Measurements from ENCODE around the gene NFILZ. TPM values are rescaled to one million over a fixed set of nuclear protein-coding genes. Genes with fewer than 3 reads are reported as not detected.
"Not testable (repeated sequence)": the region's sequence is repeated elsewhere in the genome, so short reads cannot be mapped to it uniquely, and the experiment has no call there.

NFILZ gene
- total RNA-seq, 1 donor from 2014 or later, result not detected

DNA sequence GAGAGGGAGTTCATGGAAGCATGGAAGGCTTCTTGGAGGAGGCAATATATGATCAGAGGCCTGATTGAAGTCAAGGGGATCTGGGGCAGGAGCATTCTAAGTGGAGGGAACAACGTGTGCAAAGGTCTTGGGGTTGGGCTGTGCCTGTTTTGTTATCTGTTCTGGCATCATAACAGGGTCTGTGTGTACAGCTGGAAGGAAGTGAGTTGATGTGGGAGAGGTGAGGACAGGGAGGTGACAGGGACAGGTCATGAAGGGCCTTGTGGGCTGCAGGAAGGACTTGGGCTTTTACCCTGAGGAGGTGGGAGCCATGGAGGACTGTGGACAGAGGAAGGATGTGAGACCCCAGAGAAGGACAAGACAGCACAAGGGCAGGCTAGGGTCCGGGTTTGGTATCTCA is 1.2 kb upstream of the NFILZ start:
- TF ChIP-seq, protein P1, sequence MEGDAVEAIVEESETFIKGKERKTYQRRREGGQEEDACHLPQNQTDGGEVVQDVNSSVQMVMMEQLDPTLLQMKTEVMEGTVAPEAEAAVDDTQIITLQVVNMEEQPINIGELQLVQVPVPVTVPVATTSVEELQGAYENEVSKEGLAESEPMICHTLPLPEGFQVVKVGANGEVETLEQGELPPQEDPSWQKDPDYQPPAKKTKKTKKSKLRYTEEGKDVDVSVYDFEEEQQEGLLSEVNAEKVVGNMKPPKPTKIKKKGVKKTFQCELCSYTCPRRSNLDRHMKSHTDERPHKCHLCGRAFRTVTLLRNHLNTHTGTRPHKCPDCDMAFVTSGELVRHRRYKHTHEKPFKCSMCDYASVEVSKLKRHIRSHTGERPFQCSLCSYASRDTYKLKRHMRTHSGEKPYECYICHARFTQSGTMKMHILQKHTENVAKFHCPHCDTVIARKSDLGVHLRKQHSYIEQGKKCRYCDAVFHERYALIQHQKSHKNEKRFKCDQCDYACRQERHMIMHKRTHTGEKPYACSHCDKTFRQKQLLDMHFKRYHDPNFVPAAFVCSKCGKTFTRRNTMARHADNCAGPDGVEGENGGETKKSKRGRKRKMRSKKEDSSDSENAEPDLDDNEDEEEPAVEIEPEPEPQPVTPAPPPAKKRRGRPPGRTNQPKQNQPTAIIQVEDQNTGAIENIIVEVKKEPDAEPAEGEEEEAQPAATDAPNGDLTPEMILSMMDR (IDR thresholded peaks at IDR 0.05), result no peak
- no peak for DNase-seq (ENCODE audit: extremely low spot score, unreplicated experiment)
- no peaks in the 10 kb centered on the region for H3K36me3 Mint-ChIP-seq (ENCODE audit: unreplicated experiment)
- H3K4me3 Mint-ChIP-seq (ENCODE audit: unreplicated experiment), result no peak overlapping the region
- no peak overlapping the region for H3K27ac Mint-ChIP-seq (ENCODE audit: unreplicated experiment)
- H3K4me1 Mint-ChIP-seq (ENCODE audit: unreplicated experiment), result peaks cover 25% of the 10 kb centered on the region
- H3K9me3 Mint-ChIP-seq (ENCODE audit: unreplicated experiment), result no peaks in the 10 kb centered on the region
- no peaks in the 10 kb centered on the region for H3K27me3 Mint-ChIP-seq (ENCODE audit: unreplicated experiment)

DNA sequence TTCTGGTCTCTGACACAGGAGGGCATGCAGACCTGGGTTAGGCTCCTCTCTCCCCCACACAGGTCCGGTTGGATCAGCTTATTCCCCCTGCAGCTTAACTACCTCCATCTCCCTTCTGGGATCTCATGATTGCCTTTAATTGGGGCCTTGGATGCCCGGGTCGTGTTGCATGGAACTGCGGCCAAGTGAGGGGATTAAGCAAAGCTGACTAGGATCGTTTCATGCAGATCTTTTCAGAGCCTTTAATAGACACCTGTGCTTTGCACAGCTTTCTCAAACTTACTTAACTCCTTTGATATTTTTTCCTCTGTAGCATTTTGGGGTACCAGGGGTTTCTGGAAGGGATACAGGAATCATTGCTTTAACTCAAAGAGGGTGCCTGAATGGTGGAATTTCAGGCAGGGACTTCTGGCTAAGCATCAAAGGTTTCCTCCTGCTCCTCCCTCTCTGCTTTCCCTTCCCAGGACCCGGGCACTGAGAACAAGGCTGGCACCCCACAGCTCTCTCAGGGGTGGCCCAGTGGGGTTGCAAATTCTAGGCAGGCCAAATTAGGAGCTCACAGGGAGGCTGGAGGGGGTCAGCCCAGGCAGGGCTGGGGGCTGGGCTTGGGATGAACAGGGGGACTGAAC is 477 bp downstream of the NFILZ start:
- peak overlapping the region; percentile 17 for H3K4me3 Mint-ChIP-seq (ENCODE audit: unreplicated experiment)
- H3K27me3 Mint-ChIP-seq (ENCODE audit: unreplicated experiment), result no peaks in the 10 kb centered on the region
- DNase-seq (ENCODE audit: extremely low spot score, unreplicated experiment), result no peak
- peaks cover 29% of the 10 kb centered on the region for H3K4me1 Mint-ChIP-seq (ENCODE audit: unreplicated experiment)
- H3K27ac Mint-ChIP-seq (ENCODE audit: unreplicated experiment), result peak overlapping the region; percentile 78
- no peaks in the 10 kb centered on the region for H3K9me3 Mint-ChIP-seq (ENCODE audit: unreplicated experiment)
- TF ChIP-seq, protein P1 (IDR thresholded peaks at IDR 0.05), result no peak
- H3K36me3 Mint-ChIP-seq (ENCODE audit: unreplicated experiment), result no peaks in the 10 kb centered on the region

DNA sequence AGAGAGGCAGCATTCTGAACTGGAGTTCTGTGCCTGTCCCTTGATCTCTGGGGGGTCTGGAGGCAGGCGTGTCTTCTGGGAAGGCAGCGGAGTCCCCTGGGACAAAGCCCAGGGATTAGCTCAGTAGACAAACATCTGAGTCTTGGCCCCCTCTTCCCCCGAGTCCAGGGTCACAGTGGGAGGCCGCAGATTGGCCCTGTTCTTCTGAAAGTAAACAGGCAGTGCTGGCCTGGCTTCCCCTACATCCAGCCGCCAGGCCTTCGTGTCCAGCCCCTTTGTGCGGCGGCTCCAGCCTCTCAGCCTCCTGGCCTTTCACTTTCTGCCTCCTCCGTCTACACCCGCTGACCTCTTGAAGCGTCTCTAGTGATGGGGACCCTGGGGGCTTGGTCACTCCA is 989 bp downstream of the NFILZ start:
- peak; percentile 87 for DNase-seq (ENCODE audit: extremely low spot score, unreplicated experiment)
- H3K9me3 Mint-ChIP-seq (ENCODE audit: unreplicated experiment), result no peaks in the 10 kb centered on the region

DNA sequence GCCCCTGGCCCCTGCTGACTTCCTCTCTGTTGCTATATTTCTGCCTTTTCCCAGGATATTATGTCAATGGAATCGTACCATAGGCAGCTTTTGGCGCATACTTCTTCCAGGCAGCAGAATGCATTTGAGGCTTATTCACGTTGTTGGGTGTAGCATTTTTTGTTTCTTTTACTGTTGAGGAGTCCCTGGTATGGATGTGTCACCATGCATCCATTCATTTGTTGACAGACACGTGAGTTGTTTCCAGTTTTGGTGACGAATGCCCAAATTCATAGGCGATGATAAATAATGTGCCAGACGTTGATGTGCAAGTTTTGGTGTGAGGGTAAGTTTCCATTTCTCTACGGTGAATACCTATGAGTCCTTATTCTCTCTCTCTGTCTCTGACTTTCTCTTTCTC is 5.0 kb downstream of the NFILZ start:
- H3K4me3 Mint-ChIP-seq (ENCODE audit: unreplicated experiment), result no peak overlapping the region
- no peak overlapping the region for H3K27ac Mint-ChIP-seq (ENCODE audit: unreplicated experiment)
- DNase-seq (ENCODE audit: extremely low spot score, unreplicated experiment), result no peak
- peaks cover 1% of the 10 kb centered on the region for H3K36me3 Mint-ChIP-seq (ENCODE audit: unreplicated experiment)
- TF ChIP-seq, protein P1 (IDR thresholded peaks at IDR 0.05), result no peak
- H3K4me1 Mint-ChIP-seq (ENCODE audit: unreplicated experiment), result peaks cover 51% of the 10 kb centered on the region
- no peaks in the 10 kb centered on the region for H3K9me3 Mint-ChIP-seq (ENCODE audit: unreplicated experiment)
- no peaks in the 10 kb centered on the region for H3K27me3 Mint-ChIP-seq (ENCODE audit: unreplicated experiment)

More for the DNA sequence above, 989 bp downstream of the NFILZ start:
- H3K27me3 Mint-ChIP-seq (ENCODE audit: unreplicated experiment), result no peaks in the 10 kb centered on the region
- TF ChIP-seq, protein P1 (IDR thresholded peaks at IDR 0.05), result no peak
- H3K4me1 Mint-ChIP-seq (ENCODE audit: unreplicated experiment), result peaks cover 29% of the 10 kb centered on the region
- H3K36me3 Mint-ChIP-seq (ENCODE audit: unreplicated experiment), result no peaks in the 10 kb centered on the region
- H3K27ac Mint-ChIP-seq (ENCODE audit: unreplicated experiment), result peak overlapping the region; percentile 78
- H3K4me3 Mint-ChIP-seq (ENCODE audit: unreplicated experiment), result peak overlapping the region; percentile 17

DNA sequence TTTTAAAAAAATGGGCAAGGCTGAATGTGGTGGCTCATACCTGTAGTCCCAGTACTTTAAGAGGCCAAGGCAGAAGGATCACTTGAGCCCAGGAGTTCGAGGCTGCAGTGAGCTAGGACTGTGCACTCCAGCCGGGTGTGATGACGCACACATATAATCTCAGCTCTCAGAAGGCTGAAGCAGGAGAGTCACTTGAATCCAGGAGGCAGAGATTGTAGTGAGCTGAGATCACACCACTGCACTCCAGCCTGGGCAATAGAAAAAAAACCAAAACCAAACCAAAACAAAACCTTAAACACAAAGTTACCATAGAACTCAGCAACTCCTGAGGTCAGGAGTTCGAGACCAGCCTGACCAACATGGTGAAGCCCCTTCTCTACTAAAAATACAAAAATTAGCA is 6.6 kb downstream of the NFILZ start:
- not testable (repeated sequence) for DNase-seq (ENCODE audit: extremely low spot score, unreplicated experiment); H3K9me3 Mint-ChIP-seq (ENCODE audit: unreplicated experiment); H3K36me3 Mint-ChIP-seq (ENCODE audit: unreplicated experiment); H3K4me3 Mint-ChIP-seq (ENCODE audit: unreplicated experiment); H3K27ac Mint-ChIP-seq (ENCODE audit: unreplicated experiment); H3K27me3 Mint-ChIP-seq (ENCODE audit: unreplicated experiment)
- H3K4me1 Mint-ChIP-seq (ENCODE audit: unreplicated experiment), result peaks cover 40% of the 10 kb centered on the region

All from osteocyte (in vitro differentiated cells).